ENCODE results near the gene SLC24A3.

The SLC24A3 gene

DNA sequence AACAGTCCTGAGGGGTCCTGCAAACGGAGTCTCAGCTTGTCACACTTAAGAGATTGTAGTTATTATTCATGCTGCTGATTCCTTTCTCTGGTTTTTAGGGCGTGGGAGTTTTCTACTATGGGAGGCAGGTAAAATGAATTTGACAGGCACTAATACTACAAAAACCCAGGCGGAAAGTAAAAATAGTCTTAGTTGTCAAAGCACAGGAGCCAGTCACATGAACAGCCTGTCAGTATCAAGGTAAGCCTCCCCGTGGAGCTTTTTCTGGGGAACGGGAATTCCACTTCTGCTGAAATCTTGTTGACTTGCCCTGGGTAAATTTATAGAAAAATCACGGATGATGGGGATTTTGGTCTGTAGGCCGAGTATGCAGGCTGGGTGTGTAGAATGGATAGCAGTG, 79.8 kb downstream of the SLC24A3 start:
- TF ChIP-seq ZNF274 (IDR thresholded peaks at IDR 0.05; ENCODE audit: low read depth, low read length): no peak
- H3K4me3 ChIP-seq (ENCODE audit: low read length): no peak overlapping the region

- H3K4me3 ChIP-seq (ENCODE audit: low read length): no peak overlapping the region
- TF ChIP-seq ZNF274 (IDR thresholded peaks at IDR 0.05; ENCODE audit: low read depth, low read length): no peak
These were observed 82.6 kb downstream of the SLC24A3 start for GRCh38 chr20:19295076-19295475.

- H3K4me3 ChIP-seq (ENCODE audit: low read length): no peak overlapping the region
- no peak for TF ChIP-seq ZNF274 (IDR thresholded peaks at IDR 0.05; ENCODE audit: low read depth, low read length)
These were observed 86.2 kb downstream of the SLC24A3 start for GRCh38 chr20:19298652-19299051.

DNA sequence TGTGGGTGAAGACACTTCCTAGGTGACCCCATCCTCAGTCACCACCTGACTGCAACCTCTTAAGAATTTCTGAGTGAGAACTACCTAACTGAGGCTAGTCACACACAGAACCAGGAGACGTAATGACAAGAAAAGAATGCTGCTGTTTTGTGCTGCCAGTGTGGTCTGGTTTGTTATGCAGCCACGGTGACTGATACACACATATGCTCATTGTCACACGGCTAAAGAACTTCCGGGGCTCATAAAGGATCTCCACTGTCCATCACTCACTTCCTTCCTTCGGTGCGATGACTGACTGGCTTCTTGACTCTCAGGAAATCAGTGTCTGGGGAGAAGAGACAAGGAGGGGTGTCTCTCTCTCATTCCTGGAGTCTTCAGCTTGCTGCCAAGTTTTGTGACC, 88.0 kb downstream of the SLC24A3 start:
- no peak for TF ChIP-seq ZNF274 (IDR thresholded peaks at IDR 0.05; ENCODE audit: low read depth, low read length)
- no peak overlapping the region for H3K4me3 ChIP-seq (ENCODE audit: low read length)

- no peak for TF ChIP-seq ZNF274 (IDR thresholded peaks at IDR 0.05; ENCODE audit: low read depth, low read length)
- no peak overlapping the region for H3K4me3 ChIP-seq (ENCODE audit: low read length)
These were observed 88.7 kb downstream of the SLC24A3 start for GRCh38 chr20:19301142-19301541.

DNA sequence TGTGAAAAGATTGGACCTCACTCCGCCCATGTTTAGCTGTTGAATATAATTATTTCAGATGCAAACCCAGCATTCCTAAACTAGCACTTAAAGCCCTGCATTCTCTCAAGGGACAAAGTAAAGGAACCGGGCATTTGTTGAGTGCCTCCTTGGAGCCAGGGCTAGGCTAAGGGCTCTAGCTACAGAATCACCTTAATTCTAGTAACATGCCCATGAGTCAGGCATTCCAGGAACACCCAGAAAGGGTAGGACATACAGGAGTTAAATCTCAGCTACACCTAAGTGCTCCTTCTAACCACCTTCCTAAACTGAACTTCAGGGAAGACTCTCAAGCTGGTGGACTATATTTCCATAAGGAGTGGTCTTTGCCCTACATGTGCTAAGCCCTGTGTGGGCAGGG, 89.4 kb downstream of the SLC24A3 start:
- TF ChIP-seq ZNF274 (IDR thresholded peaks at IDR 0.05; ENCODE audit: low read depth, low read length): no peak
- no peak overlapping the region for H3K4me3 ChIP-seq (ENCODE audit: low read length)

DNA sequence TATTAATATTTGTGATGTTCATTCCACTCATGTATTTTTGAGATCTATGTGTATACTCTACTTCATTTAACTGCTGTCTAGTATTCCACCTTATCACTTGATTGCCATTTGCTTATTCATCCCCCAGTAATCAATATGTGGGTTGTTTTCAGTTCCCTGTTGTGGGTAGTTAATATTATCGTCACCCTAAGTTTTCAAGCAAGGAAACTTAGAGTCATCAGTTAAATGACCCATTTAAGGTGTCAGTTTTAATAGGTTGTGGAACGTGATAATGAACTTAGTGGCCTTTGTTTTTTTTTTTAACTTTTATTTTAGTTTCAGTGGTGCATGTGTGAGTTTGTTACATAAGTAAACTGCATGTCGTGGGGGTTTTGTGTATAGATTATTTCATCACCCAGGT, 90.3 kb downstream of the SLC24A3 start:
- no peak overlapping the region for H3K4me3 ChIP-seq (ENCODE audit: low read length)
- TF ChIP-seq ZNF274 (IDR thresholded peaks at IDR 0.05; ENCODE audit: low read depth, low read length): no peak

DNA sequence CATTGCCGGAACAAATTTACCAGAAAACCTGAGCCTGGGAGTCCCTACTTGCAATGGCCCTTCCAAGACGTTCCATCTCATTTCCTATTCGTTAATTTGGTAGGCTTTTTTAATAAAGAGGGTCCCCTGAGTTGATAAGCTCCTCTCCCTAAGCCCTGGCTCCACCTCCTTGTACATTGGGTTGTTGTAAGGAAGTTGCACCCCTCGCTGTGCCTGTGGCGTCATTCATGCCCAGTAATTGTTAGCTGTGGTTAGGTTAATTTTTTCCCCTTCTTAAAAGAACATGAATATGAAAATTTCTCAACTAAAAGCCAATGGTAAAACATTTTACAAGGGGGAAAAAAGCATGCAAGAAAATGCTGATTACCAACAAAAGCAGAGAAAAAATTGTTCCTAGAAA, 91.9 kb downstream of the SLC24A3 start:
- no peak overlapping the region for H3K4me3 ChIP-seq (ENCODE audit: low read length)
- no peak for TF ChIP-seq ZNF274 (IDR thresholded peaks at IDR 0.05; ENCODE audit: low read depth, low read length)

GRCh38 chr20:19304886-19305415, 92.5 kb downstream of the SLC24A3 start:
- H3K4me3 ChIP-seq (ENCODE audit: low read length): no peak overlapping the region
- no peak for TF ChIP-seq ZNF274 (IDR thresholded peaks at IDR 0.05; ENCODE audit: low read depth, low read length)

- no peak for TF ChIP-seq ZNF274 (IDR thresholded peaks at IDR 0.05; ENCODE audit: low read depth, low read length)
- H3K4me3 ChIP-seq (ENCODE audit: low read length): no peak overlapping the region
These were observed 95.7 kb downstream of the SLC24A3 start for GRCh38 chr20:19308146-19308545.

DNA sequence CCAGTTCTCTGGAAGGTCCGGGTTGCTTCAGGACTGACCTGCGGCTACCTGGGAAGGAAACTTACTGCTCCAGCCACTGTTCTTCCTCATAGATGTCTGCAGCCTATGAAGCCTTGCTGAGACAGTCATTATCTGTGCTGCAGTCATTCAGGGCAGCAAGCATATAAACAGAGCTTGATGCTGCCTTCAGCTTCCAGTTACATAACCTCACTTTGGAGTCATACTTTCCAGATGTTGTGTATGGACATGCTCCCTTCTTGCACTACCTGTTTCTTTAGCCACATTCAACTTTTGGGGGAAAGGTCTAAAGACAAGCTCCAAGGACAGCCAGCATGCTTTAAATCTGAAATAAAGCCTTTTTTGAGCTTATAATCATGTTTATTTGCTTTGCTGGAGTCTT, 98.1 kb downstream of the SLC24A3 start:
- no peak overlapping the region for H3K4me3 ChIP-seq (ENCODE audit: low read length)
- TF ChIP-seq ZNF274 (IDR thresholded peaks at IDR 0.05; ENCODE audit: low read depth, low read length): no peak

DNA sequence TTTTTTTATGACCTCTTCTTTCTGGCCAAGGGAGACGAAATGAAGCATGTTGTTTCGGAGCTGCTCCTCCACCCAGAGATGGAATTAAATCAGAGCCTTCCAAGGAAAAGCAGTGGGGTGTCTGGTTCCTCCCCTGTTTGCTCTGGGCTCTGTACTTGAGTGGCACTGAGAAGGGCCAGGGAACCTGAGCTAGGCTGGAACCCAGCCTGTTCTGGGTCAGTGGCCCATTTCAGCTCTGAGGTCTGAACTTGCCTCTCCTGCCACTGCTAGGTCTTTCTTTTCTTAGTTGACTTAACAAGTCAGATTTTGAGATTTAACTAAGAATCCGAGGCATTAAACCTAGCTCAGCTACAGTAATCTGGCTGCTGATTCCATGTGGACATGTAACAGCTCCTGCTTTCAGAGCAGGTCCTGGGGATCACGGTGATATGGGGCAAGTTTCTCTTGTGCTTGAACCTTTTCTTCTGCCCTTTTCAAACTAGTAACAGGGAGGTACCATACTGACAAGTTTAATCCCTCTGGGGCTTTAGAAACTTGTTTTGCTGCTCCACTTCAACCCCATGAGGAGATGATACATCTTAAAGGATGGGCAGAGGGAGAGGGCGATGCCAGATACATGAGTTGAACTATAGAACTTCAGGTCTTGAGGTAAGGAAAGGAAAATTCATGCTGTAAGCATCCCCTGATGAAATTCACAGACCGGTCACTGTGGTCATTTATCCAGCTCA, 101.1 kb downstream of the SLC24A3 start:
- TF ChIP-seq ZNF274 (IDR thresholded peaks at IDR 0.05; ENCODE audit: low read depth, low read length): no peak
- H3K4me3 ChIP-seq (ENCODE audit: low read length): no peak overlapping the region

- no peak overlapping the region for H3K4me3 ChIP-seq (ENCODE audit: low read length)
- TF ChIP-seq ZNF274 (IDR thresholded peaks at IDR 0.05; ENCODE audit: low read depth, low read length): no peak
These were observed 102.2 kb downstream of the SLC24A3 start for GRCh38 chr20:19314621-19315020.

- no peak for TF ChIP-seq ZNF274 (IDR thresholded peaks at IDR 0.05; ENCODE audit: low read depth, low read length)
- H3K4me3 ChIP-seq (ENCODE audit: low read length): no peak overlapping the region
These were observed 105.0 kb downstream of the SLC24A3 start for GRCh38 chr20:19317237-19318069.

- H3K4me3 ChIP-seq (ENCODE audit: low read length): no peak overlapping the region
- TF ChIP-seq ZNF274 (IDR thresholded peaks at IDR 0.05; ENCODE audit: low read depth, low read length): no peak
These were observed 106.2 kb downstream of the SLC24A3 start for GRCh38 chr20:19318610-19319009.

Measured in GM08714 (cell line).